Loucy (cell line): ENCODE data around the gene LRBA.

Experiments used
- H2AFZ ChIP-seq: fragments of 200-600 bp; sonication (generic); 2 replicates; pipeline ENCODE4 v1.6.0; 2016; ENCODE audit warnings: antibody characterized with exemption, mild to moderate bottlenecking, low read length, moderate library complexity
- H3F3A ChIP-seq: fragments of 200-600 bp; 2 replicates; pipeline ENCODE4 v1.6.0; 2016; ENCODE audit warnings: antibody characterized with exemption, low read depth, mild to moderate bottlenecking
- H3K27me3 ChIP-seq: fragments of 200-600 bp; sonication (generic); 2 replicates; pipeline ENCODE4 v1.6.1; 2014; ENCODE audit warnings: low read length, mild to moderate bottlenecking; ENCODE audit not compliant: insufficient read depth, poor library complexity, severe bottlenecking
- H3K36me3 ChIP-seq: fragments of 200-600 bp; sonication (generic); 2 replicates; pipeline ENCODE4 v1.6.1; 2016; ENCODE audit warnings: low read length; ENCODE audit not compliant: insufficient read depth
- H3K4me1 ChIP-seq: fragments of 200-600 bp; sonication (generic); 2 replicates; pipeline ENCODE4 v1.5.1; 2014; ENCODE audit warnings: low read length, mild to moderate bottlenecking; ENCODE audit not compliant: insufficient read depth, poor library complexity, severe bottlenecking
- H3K4me2 ChIP-seq: fragments of 200-600 bp; sonication (generic); 2 replicates; pipeline ENCODE4 v1.6.0; 2014; ENCODE audit warnings: antibody characterized with exemption, low read length, low read depth, mild to moderate bottlenecking; ENCODE audit not compliant: poor library complexity, severe bottlenecking
- H3K4me3 ChIP-seq: fragments of 200-600 bp; sonication (generic); 2 replicates; pipeline ENCODE4 v1.5.1; 2014; ENCODE audit warnings: low read length, mild to moderate bottlenecking, mixed read lengths; ENCODE audit not compliant: poor library complexity, severe bottlenecking
- H3K79me2 ChIP-seq: fragments of 200-600 bp; sonication (generic); 2 replicates; pipeline ENCODE4 v1.6.1; 2014; ENCODE audit warnings: low read length; ENCODE audit not compliant: insufficient read depth
- H3K9ac ChIP-seq: fragments of 200-600 bp; sonication (generic); 2 replicates; pipeline ENCODE4 v1.6.0; 2014; ENCODE audit warnings: mild to moderate bottlenecking, low read depth, low read length, moderate library complexity; ENCODE audit not compliant: poor library complexity, severe bottlenecking
- H3K9me2 ChIP-seq: fragments of 200-600 bp; sonication (generic); replicated peaks from 2 replicates; pipeline ENCODE4 v1.6.1; 2016; ENCODE audit warnings: low read depth, low read length, mixed read lengths
- H3K9me3 ChIP-seq: fragments of 200-600 bp; sonication (generic); 2 replicates; pipeline ENCODE4 v1.6.1; 2014; ENCODE audit warnings: mild to moderate bottlenecking, antibody characterized with exemption, low read length, low read depth; ENCODE audit not compliant: insufficient read depth
- H4K20me1 ChIP-seq: fragments of 200-600 bp; sonication (generic); 2 replicates; pipeline ENCODE4 v1.6.0; 2014; ENCODE audit warnings: antibody characterized with exemption, low read length, mild to moderate bottlenecking; ENCODE audit not compliant: insufficient read depth, poor library complexity, severe bottlenecking
- CTCF ChIP-seq: fragments of 200-600 bp; sonication (generic); conservative IDR thresholded peaks from 2 replicates; pipeline ENCODE4 v1.5.1; 2014; ENCODE audit warnings: mild to moderate bottlenecking, antibody characterized with exemption, low read length
- EZH2phosphoT487 ChIP-seq: fragments of 200-600 bp; IDR thresholded peaks from 2 replicates; pipeline ENCODE4 v1.6.1; 2018; ENCODE audit warnings: antibody characterized with exemption, mild to moderate bottlenecking, moderate library complexity, borderline replicate concordance

Gene LRBA

DNA sequence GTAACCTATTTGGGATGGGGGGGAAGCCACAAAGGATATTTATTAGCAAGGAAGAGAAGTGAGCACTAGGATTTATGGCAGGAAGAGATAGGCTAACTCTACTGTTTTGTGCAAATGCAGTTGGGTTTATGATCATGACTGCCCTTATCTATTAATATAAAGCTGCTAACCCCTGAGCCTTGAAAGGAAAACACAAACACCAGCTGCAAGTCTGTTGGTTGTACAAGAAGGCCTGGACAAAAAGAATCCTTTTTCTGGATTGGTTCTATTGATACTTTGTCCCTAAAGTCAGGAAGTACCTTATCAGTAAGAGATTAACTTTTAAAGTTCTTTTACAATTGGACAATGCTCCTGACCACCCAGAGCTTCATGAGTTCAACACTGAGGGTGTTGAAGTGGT lies 188.8 kb downstream of the LRBA start:
- no peaks in the 10 kb centered on the region for H3K79me2 ChIP-seq
- H3K4me3 ChIP-seq: peak overlapping the region; percentile 31
- H3K4me2 ChIP-seq: peak overlapping the region; percentile 66
- H3K9ac ChIP-seq: peak overlapping the region; percentile 64
- H3K9me3 ChIP-seq: no peaks in the 10 kb centered on the region
- H3K9me2 ChIP-seq: no peaks in the 10 kb centered on the region
- H3K27me3 ChIP-seq: no peaks in the 10 kb centered on the region
- peaks cover 8% of the 10 kb centered on the region; the same call in 1 of the 2 replicates for H3F3A ChIP-seq
- H4K20me1 ChIP-seq: no peaks in the 10 kb centered on the region
- no peak for TF ChIP-seq EZH2phosphoT487
- TF ChIP-seq CTCF: no peak
- H3K36me3 ChIP-seq: peaks cover 7% of the 10 kb centered on the region; the same call in 1 of the 2 replicates
- H3K4me1 ChIP-seq: peaks cover 41% of the 10 kb centered on the region
- H2AFZ ChIP-seq: no peak overlapping the region

DNA sequence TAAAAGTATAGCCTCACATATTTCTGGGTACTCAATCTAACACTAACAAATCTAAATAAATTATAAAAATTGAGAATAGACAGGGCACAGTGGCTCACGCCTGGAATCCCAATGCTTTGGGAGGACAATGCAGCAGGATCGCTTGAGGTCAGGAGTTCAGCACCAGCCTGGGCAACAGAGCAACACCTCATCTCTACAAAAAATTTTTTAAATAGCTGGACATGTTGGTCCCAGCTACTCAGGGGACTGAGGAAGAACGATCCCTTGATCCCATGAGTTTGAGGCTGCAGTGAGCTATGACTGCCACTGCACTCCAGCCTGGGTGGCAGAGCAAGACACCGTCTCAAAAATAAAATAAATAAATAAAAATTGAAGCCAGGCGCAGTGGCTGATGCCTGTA lies 192.7 kb downstream of the LRBA start:
- Histone ChIP-seq H3K36me3 (0 out of 2 replicates have a peak, but pooled peaks cover 3% of the 10 kb centered on the region), H3K79me2 (no peaks in the 10 kb centered on the region), H3K4me2 (no peak overlapping the region), H3K27me3 (no peaks in the 10 kb centered on the region), H4K20me1 (no peaks in the 10 kb centered on the region), H3K9ac (no peak overlapping the region), H3K4me1 (peaks cover 30% of the 10 kb centered on the region), H3K9me3 (no peaks in the 10 kb centered on the region), H3F3A (peaks cover 8% of the 10 kb centered on the region; the same call in 1 of the 2 replicates), H3K4me3 (no peak overlapping the region), H3K9me2 (no peaks in the 10 kb centered on the region), H2AFZ (no peak overlapping the region)
- TF ChIP-seq CTCF (no peak), EZH2phosphoT487 (no peak)

DNA sequence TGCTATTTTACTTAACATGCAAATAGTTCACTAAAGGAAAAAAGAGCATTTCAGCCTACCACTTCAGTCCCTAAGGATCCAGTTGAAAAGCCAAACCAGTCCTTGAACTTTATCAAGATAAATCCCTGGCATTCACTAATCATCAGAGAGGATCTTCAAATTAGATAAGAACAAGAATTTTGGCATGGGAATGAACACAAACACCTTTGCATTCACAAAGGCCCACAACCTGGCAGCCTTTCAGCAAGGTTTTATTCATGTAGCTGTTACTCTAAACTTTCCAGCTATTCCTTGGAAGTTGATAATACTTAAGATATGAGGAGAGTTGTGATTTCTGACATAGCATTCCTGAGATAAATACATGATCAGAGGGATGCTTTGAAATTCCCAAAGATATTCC lies 193.4 kb downstream of the LRBA start:
- Histone ChIP-seq H3K9ac (no peak overlapping the region), H2AFZ (no peak overlapping the region), H3K4me1 (peaks cover 22% of the 10 kb centered on the region), H3F3A (peaks cover 4% of the 10 kb centered on the region; the same call in 1 of the 2 replicates), H3K4me3 (no peak overlapping the region), H3K9me3 (peaks cover 3% of the 10 kb centered on the region; the same call in 1 of the 2 replicates), H3K9me2 (no peaks in the 10 kb centered on the region), H3K79me2 (no peaks in the 10 kb centered on the region), H3K27me3 (no peaks in the 10 kb centered on the region), H4K20me1 (no peaks in the 10 kb centered on the region), H3K4me2 (no peak overlapping the region), H3K36me3 (0 out of 2 replicates have a peak, but pooled peaks cover 3% of the 10 kb centered on the region)
- TF ChIP-seq EZH2phosphoT487: no peak
- TF ChIP-seq CTCF: no peak
